Urinary bladder (tissue), 4 donors: ENCODE measurements around the gene ANXA6. TPM values are rescaled to one million over a fixed set of nuclear protein-coding genes. Genes with fewer than 3 reads are reported as not detected.

Experiments used
- DNase-seq: peaks from one replicate; pipeline ENCODE4 v3.0.0-alpha.2; 2015; ENCODE audit errors: extremely low spot score
- H3K27ac ChIP-seq: one replicate; pipeline ENCODE4 v1.5.1; 2013; ENCODE audit warnings: low read depth, mild to moderate bottlenecking, moderate library complexity
- H3K36me3 ChIP-seq: one replicate; pipeline ENCODE4 v1.6.1; 2013; ENCODE audit warnings: mild to moderate bottlenecking, moderate library complexity; ENCODE audit not compliant: insufficient read depth
- H3K4me1 ChIP-seq: one replicate; pipeline ENCODE4 v1.6.1; 2013; ENCODE audit warnings: mild to moderate bottlenecking, moderate library complexity; ENCODE audit not compliant: insufficient read depth
- H3K4me3 ChIP-seq: one replicate; pipeline ENCODE4 v1.5.1; 2013; ENCODE audit warnings: low read depth, low read length
- WGBS: extraction: QIAGEN DNeasy Blood & Tissue Kit; methylation state at CpG from one replicate; pipeline ENCODE4 v1.1.7; 2013; 5-methylcytosine and 5-hydroxymethylcytosine counted together
- polyA plus RNA-seq: library from polyadenylated mRNA; stranded (reverse); fragments of 200-250 nt; gene quantifications from one replicate; pipeline ENCODE4 v1.2.3, GENCODE V29; 2013
- total RNA-seq: library from RNA; depleted of rRNA; stranded (reverse); fragments of >200 nt; gene quantifications from one replicate; pipeline ENCODE4 v1.2.3, GENCODE V29; 2014
- donor health status: healthy with polysubstance abuse.
- donor health status: healthy.

Gene ANXA6
- total and polyA plus RNA-seq, 2 donors = 275 to 426 TPM

- Histone ChIP-seq H3K27ac (no peak overlapping the region), H3K4me3 (no peak overlapping the region), H3K36me3 (peaks cover 1% of the 10 kb centered on the region), H3K4me1 (no peaks in the 10 kb centered on the region)
- no peak for DNase-seq
- 81% methylated on average over 16 of the region's 16 CpGs for WGBS
These were observed 78.9 kb downstream of the ANXA6 start for GRCh38 chr5:151078490-151079262.

GRCh38 chr5:151077967-151078366 is 79.6 kb downstream of the ANXA6 start:
- WGBS = 93% methylated on average over 3 of the region's 3 CpGs
- Histone ChIP-seq H3K4me1 (no peaks in the 10 kb centered on the region), H3K36me3 (peaks cover 1% of the 10 kb centered on the region), H3K4me3 (no peak overlapping the region), H3K27ac (no peak overlapping the region)
- DNase-seq = no peak

GRCh38 chr5:151077419-151077818 is 80.2 kb downstream of the ANXA6 start:
- no peaks in the 10 kb centered on the region for H3K4me1 ChIP-seq
- no peak overlapping the region for H3K4me3 ChIP-seq
- 97% methylated on average over 9 of the region's 9 CpGs for WGBS
- H3K36me3 ChIP-seq = peaks cover 1% of the 10 kb centered on the region
- H3K27ac ChIP-seq = no peak overlapping the region
- DNase-seq = no peak

GRCh38 chr5:151076616-151077015 is 81.0 kb downstream of the ANXA6 start:
- Histone ChIP-seq H3K4me1 (no peaks in the 10 kb centered on the region), H3K4me3 (no peak overlapping the region), H3K27ac (no peak overlapping the region), H3K36me3 (peaks cover 1% of the 10 kb centered on the region)
- DNase-seq = no peak
- WGBS = 94% methylated on average over 6 of the region's 6 CpGs

GRCh38 chr5:151075698-151076331 is 81.8 kb downstream of the ANXA6 start:
- Histone ChIP-seq H3K27ac (no peak overlapping the region), H3K36me3 (peaks cover 1% of the 10 kb centered on the region), H3K4me3 (no peak overlapping the region), H3K4me1 (no peaks in the 10 kb centered on the region)
- 90% methylated on average over 5 of the region's 5 CpGs for WGBS
- DNase-seq = no peak

GRCh38 chr5:151074557-151074956 is 83.0 kb downstream of the ANXA6 start:
- no peak overlapping the region for H3K4me3 ChIP-seq
- H3K27ac ChIP-seq = no peak overlapping the region
- no peaks in the 10 kb centered on the region for H3K4me1 ChIP-seq
- no peak for DNase-seq
- peaks cover 1% of the 10 kb centered on the region for H3K36me3 ChIP-seq
- 100% methylated on average over 2 of the region's 2 CpGs for WGBS

- Histone ChIP-seq H3K27ac (no peak overlapping the region), H3K4me1 (no peaks in the 10 kb centered on the region), H3K36me3 (no peaks in the 10 kb centered on the region), H3K4me3 (no peak overlapping the region)
- DNase-seq = no peak
- WGBS = 100% methylated on average over 2 of the region's 2 CpGs
These were observed 84.3 kb downstream of the ANXA6 start for GRCh38 chr5:151073280-151073679.

- Histone ChIP-seq H3K27ac (no peak overlapping the region), H3K36me3 (no peaks in the 10 kb centered on the region), H3K4me3 (no peak overlapping the region), H3K4me1 (no peaks in the 10 kb centered on the region)
- WGBS = 81% methylated on average over 5 of the region's 5 CpGs
- no peak for DNase-seq
These were observed 85.0 kb downstream of the ANXA6 start for GRCh38 chr5:151072630-151073025.

GRCh38 chr5:151071848-151072629 is 85.5 kb downstream of the ANXA6 start:
- WGBS = 94% methylated on average over 10 of the region's 10 CpGs
- Histone ChIP-seq H3K27ac (no peak overlapping the region), H3K4me3 (no peak overlapping the region), H3K36me3 (no peaks in the 10 kb centered on the region), H3K4me1 (no peaks in the 10 kb centered on the region)
- no peak for DNase-seq

- no peak for DNase-seq
- H3K4me3 ChIP-seq = no peak overlapping the region
- WGBS = 96% methylated on average over 4 of the region's 4 CpGs
- no peaks in the 10 kb centered on the region for H3K36me3 ChIP-seq
- H3K27ac ChIP-seq = no peak overlapping the region
- H3K4me1 ChIP-seq = no peaks in the 10 kb centered on the region
These were observed 86.6 kb downstream of the ANXA6 start for GRCh38 chr5:151071021-151071420.

- H3K4me1 ChIP-seq = no peaks in the 10 kb centered on the region
- 48% methylated on average over 2 of the region's 2 CpGs for WGBS
- DNase-seq = no peak
- H3K4me3 ChIP-seq = no peak overlapping the region
- H3K27ac ChIP-seq = no peak overlapping the region
- no peaks in the 10 kb centered on the region for H3K36me3 ChIP-seq
These were observed 87.1 kb downstream of the ANXA6 start for GRCh38 chr5:151070449-151070848.

- no peak for DNase-seq
- Histone ChIP-seq H3K4me1 (no peaks in the 10 kb centered on the region), H3K4me3 (no peak overlapping the region), H3K27ac (no peak overlapping the region), H3K36me3 (no peaks in the 10 kb centered on the region)
- WGBS = 50% methylated on average over 12 of the region's 12 CpGs
These were observed 89.0 kb downstream of the ANXA6 start for GRCh38 chr5:151068433-151069197.

- H3K27ac ChIP-seq = no peak overlapping the region
These were observed 89.7 kb downstream of the ANXA6 start for GRCh38 chr5:151067632-151068432.

More at GRCh38 chr5:151067632-151068432, 89.7 kb downstream of the ANXA6 start:
- Histone ChIP-seq H3K4me1 (no peaks in the 10 kb centered on the region), H3K4me3 (no peak overlapping the region), H3K36me3 (no peaks in the 10 kb centered on the region)
- no peak for DNase-seq
- 86% methylated on average over 14 of the region's 14 CpGs for WGBS
